Adrenal gland (tissue), 5 donors: Measurements from ENCODE around the gene MNS1.

Source experiments
- POLR2A ChIP-seq, 2 donors: fragments of 450-650 bp; IDR thresholded peaks; one replicate each; pipeline ENCODE4 v1.6.1; 2017; ENCODE audit warnings: antibody characterized with exemption in 2 of 2, mild to moderate bottlenecking in 2 of 2, moderate library complexity in 1 of 2
- TF ChIP-seq, protein P1 (sequence below), 6 experiments: fragments of 450-650 bp in 4 of 6; fragments of 200-600 bp in 2 of 6; sonication (generic) in 1 of 6; IDR thresholded peaks; 1 replicate in 5 of 6; 2 replicates in 1 of 6; pipeline versions ENCODE4 v1.5.1 to v1.8.0; 2016 to 2021; ENCODE audit warnings: antibody characterized with exemption in 6 of 6, mild to moderate bottlenecking in 2 of 6, moderate library complexity in 1 of 6
- donor health status: DM: no; HTN: no; CAD: no.

DNA sequence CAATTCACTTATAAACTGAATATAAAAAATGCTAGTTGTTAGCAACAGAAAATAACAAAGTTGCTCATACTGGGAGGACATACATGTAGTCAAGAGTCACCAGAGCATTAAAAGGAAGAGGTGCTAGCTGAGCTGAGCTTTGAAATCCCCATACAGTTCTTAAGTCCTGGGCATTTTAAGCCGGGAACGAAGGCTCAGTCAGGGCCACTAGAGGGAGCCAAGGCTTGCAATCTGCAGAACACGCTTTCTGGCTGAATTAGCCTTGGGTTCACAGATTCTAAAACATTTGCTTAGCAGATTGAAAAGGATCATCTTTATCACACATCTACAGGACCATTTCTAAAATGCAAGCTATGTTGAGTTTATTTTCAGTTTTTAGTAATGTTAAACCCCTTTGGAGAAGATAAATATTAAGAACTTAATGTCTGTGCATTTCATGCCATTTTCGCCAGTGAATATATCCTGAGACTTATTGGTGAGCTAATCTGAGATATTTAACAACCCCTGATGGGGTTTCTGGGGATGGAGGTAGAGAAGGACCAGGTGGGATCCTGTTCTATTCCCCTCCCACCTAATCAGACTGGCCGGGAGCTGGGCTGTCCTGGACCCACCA lies 26.3 kb upstream of the MNS1 start:
- TF ChIP-seq, protein P1, sequence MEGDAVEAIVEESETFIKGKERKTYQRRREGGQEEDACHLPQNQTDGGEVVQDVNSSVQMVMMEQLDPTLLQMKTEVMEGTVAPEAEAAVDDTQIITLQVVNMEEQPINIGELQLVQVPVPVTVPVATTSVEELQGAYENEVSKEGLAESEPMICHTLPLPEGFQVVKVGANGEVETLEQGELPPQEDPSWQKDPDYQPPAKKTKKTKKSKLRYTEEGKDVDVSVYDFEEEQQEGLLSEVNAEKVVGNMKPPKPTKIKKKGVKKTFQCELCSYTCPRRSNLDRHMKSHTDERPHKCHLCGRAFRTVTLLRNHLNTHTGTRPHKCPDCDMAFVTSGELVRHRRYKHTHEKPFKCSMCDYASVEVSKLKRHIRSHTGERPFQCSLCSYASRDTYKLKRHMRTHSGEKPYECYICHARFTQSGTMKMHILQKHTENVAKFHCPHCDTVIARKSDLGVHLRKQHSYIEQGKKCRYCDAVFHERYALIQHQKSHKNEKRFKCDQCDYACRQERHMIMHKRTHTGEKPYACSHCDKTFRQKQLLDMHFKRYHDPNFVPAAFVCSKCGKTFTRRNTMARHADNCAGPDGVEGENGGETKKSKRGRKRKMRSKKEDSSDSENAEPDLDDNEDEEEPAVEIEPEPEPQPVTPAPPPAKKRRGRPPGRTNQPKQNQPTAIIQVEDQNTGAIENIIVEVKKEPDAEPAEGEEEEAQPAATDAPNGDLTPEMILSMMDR (IDR thresholded peaks at IDR 0.05) = peak; percentile 65 to 83 (median 70)
- TF ChIP-seq POLR2A (IDR thresholded peaks at IDR 0.05) = no peak
